Activated naive CD8-positive, alpha-beta T cell (primary cell): ENCODE data around the gene NFS1.
A peak's percentile ranks its signal among the peaks of the same experiment; 100 is the strongest.

Experiments used
- H3K27ac Mint-ChIP-seq: one replicate; pipeline ENCODE4 v1.8.0; 2021; ENCODE audit warnings: mixed read lengths
- H3K27me3 Mint-ChIP-seq: one replicate; pipeline ENCODE4 v1.8.0; 2021; ENCODE audit warnings: mixed read lengths
- H3K36me3 Mint-ChIP-seq: one replicate; pipeline ENCODE4 v1.8.0; 2021; ENCODE audit warnings: mixed read lengths
- H3K4me1 Mint-ChIP-seq: one replicate; pipeline ENCODE4 v1.8.0; 2021; ENCODE audit warnings: low read depth, mixed read lengths
- H3K4me3 Mint-ChIP-seq: one replicate; pipeline ENCODE4 v1.8.0; 2021; ENCODE audit warnings: mild to moderate bottlenecking, mixed read lengths
- H3K9me3 Mint-ChIP-seq: one replicate; pipeline ENCODE4 v1.8.0; 2021; ENCODE audit warnings: low read depth, mixed read lengths

NFS1 gene

DNA sequence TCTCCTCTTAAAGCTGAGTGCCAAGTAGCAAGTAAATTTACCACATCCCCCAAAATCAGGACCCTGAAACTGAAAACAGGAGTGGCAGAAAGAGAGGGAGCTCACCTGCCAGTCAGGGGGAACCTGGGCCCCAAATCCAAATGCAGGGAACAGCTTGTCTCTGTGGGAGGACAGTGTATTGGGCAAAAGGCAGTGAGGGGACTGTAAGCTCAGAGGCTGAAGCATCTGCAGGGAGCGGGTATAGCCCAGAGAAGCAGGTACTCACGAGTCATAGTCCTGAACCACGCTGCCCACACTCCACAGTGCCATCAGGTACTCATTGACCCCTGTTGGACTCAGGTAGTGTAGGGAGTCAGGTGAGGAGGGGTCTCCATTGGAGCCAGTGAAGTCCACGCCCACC is 68.5 kb downstream of the NFS1 start:
- Mint-ChIP-seq H3K27me3 (no peaks in the 10 kb centered on the region), H3K9me3 (no peaks in the 10 kb centered on the region), H3K4me3 (no peak overlapping the region), H3K36me3 (peaks cover 2% of the 10 kb centered on the region), H3K4me1 (peaks cover 8% of the 10 kb centered on the region), H3K27ac (no peak overlapping the region)

- no peaks in the 10 kb centered on the region for H3K27me3 Mint-ChIP-seq
- H3K27ac Mint-ChIP-seq: peak overlapping the region; percentile 28
- H3K36me3 Mint-ChIP-seq: peaks cover 3% of the 10 kb centered on the region
- H3K4me1 Mint-ChIP-seq: peaks cover 2% of the 10 kb centered on the region
- H3K9me3 Mint-ChIP-seq: no peaks in the 10 kb centered on the region
- no peak overlapping the region for H3K4me3 Mint-ChIP-seq
These were observed 69.6 kb downstream of the NFS1 start for GRCh38 chr20:35629427-35630145.

- peaks cover 3% of the 10 kb centered on the region for H3K36me3 Mint-ChIP-seq
- H3K4me3 Mint-ChIP-seq: no peak overlapping the region
- no peak overlapping the region for H3K27ac Mint-ChIP-seq
- H3K27me3 Mint-ChIP-seq: no peaks in the 10 kb centered on the region
- H3K9me3 Mint-ChIP-seq: no peaks in the 10 kb centered on the region
- H3K4me1 Mint-ChIP-seq: no peaks in the 10 kb centered on the region
These were observed 72.0 kb downstream of the NFS1 start for GRCh38 chr20:35627121-35627520.

DNA sequence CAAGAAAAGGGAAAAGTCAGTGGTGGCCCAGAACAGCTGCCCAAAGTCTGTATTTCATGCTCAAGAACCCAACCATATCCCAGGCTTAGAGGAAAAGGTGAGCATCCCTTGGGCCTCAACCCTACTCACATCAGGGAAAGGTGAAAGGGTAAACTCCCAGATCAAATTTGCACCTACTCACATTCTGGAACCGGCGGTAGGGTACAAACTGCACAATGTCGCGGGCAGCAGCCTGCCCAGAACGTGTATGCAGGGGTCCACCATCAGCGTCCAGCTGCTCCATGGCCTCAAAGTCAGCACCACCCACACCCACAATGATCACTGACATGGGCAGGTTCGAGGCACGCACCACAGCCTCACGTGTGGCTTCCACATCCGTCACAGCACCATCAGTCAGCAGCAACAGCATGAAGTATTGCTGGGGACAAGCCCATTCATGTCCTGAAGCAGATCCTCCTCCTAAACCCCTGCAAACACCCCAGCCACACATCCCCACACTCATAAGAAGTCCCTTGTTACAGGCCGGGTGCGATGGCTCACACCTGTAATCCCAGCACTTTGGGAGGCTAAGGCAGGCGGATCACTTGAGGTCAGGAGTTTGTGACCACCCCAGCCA is 72.7 kb downstream of the NFS1 start:
- H3K4me3 Mint-ChIP-seq: no peak overlapping the region
- no peaks in the 10 kb centered on the region for H3K4me1 Mint-ChIP-seq
- no peak overlapping the region for H3K27ac Mint-ChIP-seq
- H3K36me3 Mint-ChIP-seq: peaks cover 3% of the 10 kb centered on the region
- no peaks in the 10 kb centered on the region for H3K9me3 Mint-ChIP-seq
- no peaks in the 10 kb centered on the region for H3K27me3 Mint-ChIP-seq

- Mint-ChIP-seq H3K4me3 (no peak overlapping the region), H3K27me3 (no peaks in the 10 kb centered on the region), H3K4me1 (no peaks in the 10 kb centered on the region), H3K9me3 (no peaks in the 10 kb centered on the region), H3K27ac (peak overlapping the region; percentile 72), H3K36me3 (peaks cover 3% of the 10 kb centered on the region)
These were observed 73.4 kb downstream of the NFS1 start for GRCh38 chr20:35625584-35626385.

DNA sequence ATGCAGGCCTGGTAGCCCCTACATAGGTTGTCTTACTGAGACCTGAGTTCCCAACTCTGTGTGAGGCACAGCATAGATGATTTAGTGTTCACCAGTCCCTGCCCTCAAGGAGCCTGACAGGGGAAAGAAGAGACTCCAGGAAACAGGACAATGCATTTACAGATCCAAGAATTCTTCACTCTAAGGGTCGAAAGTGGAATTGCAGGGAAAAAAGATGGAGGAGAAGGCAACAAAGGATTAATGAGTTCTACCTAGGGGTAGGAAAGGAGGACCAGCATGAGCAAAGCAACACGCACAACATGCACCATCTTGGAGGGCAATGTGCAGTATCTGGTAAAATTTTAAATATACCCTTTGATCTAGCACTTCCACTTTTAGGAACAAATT is 77.6 kb downstream of the NFS1 start:
- peak overlapping the region; percentile 58 for H3K27ac Mint-ChIP-seq

DNA sequence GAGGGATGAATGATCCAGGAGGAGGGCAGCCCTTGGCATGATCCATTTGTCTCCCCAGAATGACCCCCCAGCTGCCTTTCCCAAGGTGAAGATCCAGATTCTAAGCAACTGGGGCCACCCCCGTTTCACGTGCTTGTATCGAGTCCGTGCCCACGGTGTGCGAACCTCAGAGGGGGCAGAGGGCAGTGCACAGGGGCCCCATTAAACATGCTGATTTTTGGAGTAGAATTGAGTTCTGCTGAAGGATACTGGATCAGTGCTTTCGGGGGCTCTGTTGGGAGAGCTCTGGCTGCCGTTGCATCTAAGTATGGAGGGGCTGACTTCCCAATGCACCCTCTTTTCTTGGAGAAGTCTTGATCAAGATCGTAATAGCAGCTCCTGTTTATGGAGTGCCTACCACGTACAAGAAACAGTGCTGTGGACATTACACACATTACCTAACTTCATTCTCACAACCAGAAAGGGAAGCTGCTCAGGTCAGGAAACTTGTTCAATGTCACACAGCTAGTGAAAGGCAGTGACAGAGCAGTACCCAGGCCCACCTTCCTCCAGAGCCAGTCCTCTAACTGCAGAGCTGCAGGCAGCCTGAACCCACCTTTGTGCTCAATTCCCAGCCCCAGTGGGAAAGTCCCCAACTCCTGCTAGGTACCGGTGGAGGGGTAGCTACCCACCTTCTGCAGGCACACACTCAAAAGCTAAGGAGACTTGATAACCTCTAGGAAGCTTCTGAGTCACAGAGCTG is 78.2 kb downstream of the NFS1 start:
- H3K4me1 Mint-ChIP-seq: peaks cover 27% of the 10 kb centered on the region
- H3K27me3 Mint-ChIP-seq: no peaks in the 10 kb centered on the region
- peak overlapping the region; percentile 58 for H3K27ac Mint-ChIP-seq
- H3K4me3 Mint-ChIP-seq: no peak overlapping the region
- H3K9me3 Mint-ChIP-seq: no peaks in the 10 kb centered on the region
- H3K36me3 Mint-ChIP-seq: peaks cover 2% of the 10 kb centered on the region

More for the DNA sequence above, 77.6 kb downstream of the NFS1 start:
- H3K9me3 Mint-ChIP-seq: no peaks in the 10 kb centered on the region
- no peak overlapping the region for H3K4me3 Mint-ChIP-seq
- H3K27me3 Mint-ChIP-seq: no peaks in the 10 kb centered on the region
- H3K4me1 Mint-ChIP-seq: peaks cover 24% of the 10 kb centered on the region
- H3K36me3 Mint-ChIP-seq: peaks cover 2% of the 10 kb centered on the region

DNA sequence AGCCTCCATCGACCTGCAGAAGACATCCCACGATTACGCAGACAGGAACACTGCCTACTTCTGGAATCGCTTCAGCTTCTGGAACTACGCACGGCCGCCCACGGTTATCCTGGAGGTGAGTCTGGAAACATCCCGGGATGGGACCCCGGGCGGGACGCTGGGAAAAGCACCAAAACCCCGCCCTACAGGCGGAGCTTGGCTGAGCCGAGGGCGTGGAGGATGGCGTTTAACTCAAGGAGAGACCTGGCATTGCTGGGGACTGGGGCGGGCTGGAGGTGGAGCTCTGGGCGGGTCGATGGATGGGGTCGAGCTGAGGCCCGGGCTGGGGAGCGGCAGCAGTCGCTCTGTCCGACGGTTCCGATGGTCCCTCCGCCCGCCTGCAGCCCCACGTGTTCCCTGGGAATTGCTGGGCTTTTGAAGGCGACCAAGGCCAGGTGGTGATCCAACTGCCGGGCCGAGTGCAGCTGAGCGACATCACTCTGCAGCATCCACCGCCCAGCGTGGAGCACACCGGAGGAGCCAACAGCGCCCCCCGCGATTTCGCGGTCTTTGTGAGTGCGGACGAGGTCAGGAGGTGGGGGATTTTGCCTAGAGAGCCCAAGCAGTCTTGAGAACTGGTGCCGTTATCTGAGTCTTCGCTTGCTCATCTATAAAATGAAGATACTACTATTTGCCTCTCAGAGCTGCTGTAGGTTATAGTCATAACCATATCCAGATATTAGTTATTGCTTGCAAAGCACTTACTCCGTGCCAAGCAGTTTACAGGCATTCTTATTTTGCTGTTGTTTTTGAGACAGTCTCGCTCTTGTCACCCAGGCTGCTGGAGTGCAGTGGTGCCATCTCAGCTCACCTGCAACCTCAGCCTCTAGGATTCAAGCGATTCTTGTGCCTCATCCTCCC is 79.7 kb downstream of the NFS1 start:
- Mint-ChIP-seq H3K4me3 (peak overlapping the region; percentile 88), H3K27me3 (no peaks in the 10 kb centered on the region), H3K36me3 (no peaks in the 10 kb centered on the region), H3K4me1 (peaks cover 32% of the 10 kb centered on the region), H3K27ac (peak overlapping the region; percentile 64), H3K9me3 (no peaks in the 10 kb centered on the region)

- Mint-ChIP-seq H3K9me3 (no peaks in the 10 kb centered on the region), H3K36me3 (no peaks in the 10 kb centered on the region), H3K27me3 (no peaks in the 10 kb centered on the region), H3K4me3 (peak overlapping the region; percentile 88), H3K4me1 (peaks cover 33% of the 10 kb centered on the region), H3K27ac (peak overlapping the region; percentile 50)
These were observed 80.7 kb downstream of the NFS1 start for GRCh38 chr20:35618263-35619131.
